UCSD-AML1 (cell line): Measurements from ENCODE around the gene GADD45B.
"Not testable (repeated sequence)": the region's sequence is repeated elsewhere in the genome, so short reads cannot be mapped to it uniquely, and the experiment has no call there.

Experiments used
- DNase-seq: peaks from one replicate; lab custom pipeline; 2025; ENCODE audit not compliant: unreplicated experiment; lab: John Stamatoyannopoulos, UW

The GADD45B gene

DNA sequence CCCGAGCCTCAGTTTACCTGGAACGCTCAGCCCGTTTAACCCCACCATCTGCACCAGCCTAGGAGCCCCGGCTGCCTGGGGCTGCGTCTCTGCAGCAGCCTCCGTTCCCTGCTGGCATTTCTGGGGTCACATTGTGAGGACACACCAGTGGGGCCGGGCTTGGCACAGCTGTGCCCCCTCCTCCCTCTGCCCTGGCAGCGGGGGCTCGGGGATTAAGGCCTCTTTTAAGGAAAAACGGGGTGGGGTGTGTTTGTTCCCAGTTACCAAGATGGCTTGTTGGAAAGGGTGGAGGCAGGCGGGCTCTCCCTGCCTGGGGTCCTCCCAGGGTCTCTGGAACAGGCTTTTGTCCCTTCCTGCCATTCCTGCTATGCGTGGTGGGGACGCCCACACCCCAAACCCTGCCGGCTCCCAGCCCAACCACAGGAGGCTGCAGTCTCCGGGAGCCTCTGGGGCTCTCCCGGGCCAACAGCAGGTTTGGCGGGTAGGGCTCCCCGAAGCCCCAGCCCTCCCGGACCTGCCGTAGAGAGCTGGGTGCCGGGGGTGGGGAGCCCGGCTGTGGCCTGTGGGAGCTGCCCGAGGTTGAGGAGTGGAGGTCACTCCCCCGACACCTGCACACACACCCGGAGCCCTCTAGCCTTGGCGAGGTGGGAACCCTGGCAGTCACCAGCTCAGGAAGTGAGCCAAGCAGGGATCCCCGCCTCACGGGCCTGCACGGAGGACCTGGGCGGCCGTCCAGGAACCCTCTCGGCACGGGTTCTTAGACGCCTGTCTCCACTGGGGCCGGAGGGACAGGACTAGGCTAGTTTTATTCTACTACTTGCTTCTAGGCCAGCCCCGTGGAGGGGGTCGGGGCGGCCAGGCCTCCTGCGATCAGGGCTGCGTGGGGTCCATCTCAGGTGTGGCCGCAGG, 36.9 kb downstream of the GADD45B start:
- no peak for DNase-seq

DNA sequence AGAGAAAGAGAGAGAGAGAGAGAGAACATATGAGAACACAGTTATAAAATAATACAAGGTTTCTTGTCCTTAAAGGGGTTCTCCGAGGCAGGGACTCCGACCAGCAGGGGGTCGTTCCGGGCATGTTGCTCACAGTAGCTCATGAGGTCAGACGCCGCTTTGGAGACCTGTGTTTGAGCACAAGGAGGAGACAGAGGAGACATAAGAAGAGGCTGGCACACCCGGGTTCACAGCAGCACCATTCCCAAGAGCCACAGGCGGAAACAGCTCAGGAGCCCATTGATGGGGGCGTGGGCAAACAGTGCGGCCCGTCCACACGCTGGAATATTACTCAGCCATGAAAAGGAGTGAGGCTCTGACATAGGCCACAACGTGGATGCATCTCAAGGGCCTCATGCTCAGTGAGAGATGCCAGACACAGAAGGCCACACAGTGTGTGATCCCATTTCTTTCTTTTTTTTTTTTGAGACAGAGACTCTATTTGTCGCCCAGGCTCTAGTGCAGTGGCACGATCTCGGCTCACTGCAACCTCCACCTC, 39.1 kb downstream of the GADD45B start:
- DNase-seq: no peak

DNA sequence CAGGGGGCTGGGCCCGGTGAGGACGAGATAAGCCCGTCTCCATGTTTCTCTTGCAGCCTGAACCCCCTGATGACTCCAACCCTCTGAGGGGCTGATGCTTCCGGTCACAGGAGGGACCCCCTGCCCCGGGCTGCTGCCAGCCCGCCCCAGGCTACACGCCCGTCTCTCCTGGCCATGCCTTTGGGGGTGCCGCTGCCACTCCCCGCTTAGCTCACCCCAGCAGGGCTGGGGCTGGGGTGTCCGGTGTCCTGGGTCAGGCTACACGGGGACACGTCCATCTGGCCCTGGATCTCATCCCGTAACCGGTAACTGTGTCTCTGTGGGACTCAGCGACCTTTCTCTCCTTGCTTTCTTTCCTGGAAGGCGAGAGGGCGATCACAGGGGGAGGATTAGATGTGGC, 40.8 kb downstream of the GADD45B start:
- no peak for DNase-seq

DNA sequence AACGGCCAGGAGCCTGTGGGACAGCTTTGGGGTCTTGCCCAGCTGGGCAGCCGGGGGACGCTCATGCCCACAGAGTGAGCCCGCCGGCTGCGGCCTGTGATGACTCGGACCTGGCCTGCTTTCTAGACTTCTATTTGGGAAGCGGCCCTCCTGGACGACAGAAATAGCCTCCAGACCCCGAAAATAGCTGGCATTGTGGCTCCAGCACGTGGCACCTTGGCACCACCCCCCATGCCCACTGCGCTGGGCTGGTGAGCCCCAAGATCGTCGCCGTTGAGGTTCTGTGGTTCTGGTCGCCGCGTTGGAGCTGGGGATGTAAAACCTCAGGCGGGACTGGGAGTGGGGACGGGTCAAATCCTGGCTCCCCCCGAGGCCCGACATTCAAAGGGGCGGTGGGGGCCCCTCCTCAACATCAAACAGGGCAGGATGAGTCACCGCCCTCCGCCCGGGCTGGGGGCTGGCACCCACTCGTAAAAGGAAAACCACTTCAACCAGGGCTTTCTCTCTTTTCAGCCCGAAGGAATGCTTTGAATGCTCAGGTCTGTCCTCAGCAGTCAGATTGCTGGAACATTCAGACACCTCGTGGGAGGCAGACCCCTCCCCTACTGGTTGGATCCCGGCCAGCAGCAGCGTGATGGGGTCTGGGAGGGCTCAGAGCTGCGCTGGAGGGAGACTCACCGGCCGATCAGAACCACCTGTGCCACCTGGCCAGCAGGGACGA, 42.1 kb downstream of the GADD45B start:
- DNase-seq: no peak

DNA sequence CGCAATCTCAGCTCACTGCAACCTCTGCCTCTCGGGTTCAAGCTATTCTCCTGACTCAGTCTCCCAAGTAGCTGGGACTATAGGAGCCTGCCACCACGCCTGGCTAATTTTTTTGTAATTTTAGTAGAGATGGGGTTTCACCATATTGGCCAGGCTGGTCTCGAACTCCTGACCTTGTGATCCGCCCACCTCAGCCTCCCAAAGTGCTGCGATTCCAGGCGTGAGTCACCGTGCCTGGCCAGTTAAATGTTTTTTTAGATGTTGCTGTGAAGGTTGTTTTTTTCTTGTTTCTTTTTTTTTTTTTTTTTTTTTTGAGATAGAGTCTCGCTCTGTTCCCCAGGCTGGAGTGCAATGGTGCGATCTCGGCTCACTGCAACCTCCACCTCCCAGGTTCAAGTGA, 42.9 kb downstream of the GADD45B start:
- not testable (repeated sequence) for DNase-seq

DNA sequence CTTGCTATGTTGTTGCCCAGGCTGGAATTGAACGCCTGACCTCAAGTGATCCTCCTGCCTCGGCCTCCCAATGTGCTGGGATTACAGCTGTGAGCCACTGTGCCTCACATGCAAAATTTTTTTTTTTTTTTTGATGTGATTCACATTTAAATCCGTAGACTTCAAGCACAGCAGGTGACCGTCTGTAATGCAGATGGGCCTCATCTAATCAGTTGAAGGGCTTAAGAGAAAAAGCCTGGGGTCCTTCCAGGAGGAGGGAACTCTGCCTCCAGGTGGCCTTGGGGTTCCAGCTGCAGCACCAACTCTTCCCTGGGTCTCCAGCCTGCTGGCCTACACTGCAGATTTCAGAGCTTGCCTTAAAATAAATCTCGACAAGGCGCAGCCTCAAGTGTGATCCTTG, 43.6 kb downstream of the GADD45B start:
- DNase-seq: no peak

DNA sequence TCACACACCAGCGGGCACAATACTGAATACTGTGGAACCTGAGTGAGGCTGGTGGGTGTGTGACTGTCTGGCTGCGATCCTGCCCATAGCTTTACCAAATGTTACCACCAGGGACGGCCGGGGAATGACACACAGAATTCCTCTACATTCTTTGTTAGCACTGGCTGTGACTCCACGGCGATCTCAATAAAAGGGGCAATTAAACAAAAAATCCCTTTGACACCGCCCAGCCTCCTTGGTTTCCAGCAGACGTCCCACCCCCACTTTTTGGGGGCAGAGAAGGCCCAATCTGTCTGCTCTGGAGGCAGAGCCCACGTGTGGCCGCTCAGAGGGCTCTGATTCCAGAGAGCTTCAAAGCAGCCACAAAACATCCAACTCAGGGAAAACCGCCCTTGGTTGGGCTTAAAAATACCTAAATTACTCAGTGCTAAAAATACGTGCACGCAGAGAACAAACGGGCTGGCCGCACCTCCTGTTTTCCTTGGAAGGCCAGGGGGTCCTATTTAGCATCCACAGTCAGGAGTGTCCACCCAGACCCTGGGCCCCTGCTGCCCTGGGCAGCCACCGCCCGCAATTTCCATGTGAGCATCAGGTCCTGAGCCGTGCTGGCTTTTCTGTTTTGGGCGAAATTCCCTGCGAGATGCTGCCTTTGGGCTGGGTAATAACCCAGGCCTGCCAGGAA, 47.8 kb downstream of the GADD45B start:
- no peak for DNase-seq

DNA sequence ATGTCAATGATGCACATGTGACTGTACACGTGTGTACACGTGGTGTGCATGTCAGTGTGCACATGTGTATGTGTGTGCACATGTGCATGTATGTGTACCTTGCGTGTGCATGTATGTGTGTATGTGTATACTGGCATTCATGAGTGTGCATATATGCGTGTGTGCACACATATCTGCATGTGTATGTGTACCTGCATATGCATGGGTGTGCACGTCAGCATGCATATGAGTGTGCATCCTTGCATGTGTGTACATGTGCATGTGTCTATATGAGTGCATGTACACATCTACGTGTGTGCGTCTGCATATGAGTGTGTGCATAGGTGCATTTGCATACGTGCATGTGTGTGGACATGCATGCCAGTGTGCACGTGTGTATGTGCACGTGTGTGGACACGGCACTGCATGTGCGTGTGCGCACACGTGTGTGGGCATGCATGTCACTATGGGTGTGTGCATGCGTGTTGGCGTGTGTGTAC, 48.5 kb downstream of the GADD45B start:
- DNase-seq: no peak

DNA sequence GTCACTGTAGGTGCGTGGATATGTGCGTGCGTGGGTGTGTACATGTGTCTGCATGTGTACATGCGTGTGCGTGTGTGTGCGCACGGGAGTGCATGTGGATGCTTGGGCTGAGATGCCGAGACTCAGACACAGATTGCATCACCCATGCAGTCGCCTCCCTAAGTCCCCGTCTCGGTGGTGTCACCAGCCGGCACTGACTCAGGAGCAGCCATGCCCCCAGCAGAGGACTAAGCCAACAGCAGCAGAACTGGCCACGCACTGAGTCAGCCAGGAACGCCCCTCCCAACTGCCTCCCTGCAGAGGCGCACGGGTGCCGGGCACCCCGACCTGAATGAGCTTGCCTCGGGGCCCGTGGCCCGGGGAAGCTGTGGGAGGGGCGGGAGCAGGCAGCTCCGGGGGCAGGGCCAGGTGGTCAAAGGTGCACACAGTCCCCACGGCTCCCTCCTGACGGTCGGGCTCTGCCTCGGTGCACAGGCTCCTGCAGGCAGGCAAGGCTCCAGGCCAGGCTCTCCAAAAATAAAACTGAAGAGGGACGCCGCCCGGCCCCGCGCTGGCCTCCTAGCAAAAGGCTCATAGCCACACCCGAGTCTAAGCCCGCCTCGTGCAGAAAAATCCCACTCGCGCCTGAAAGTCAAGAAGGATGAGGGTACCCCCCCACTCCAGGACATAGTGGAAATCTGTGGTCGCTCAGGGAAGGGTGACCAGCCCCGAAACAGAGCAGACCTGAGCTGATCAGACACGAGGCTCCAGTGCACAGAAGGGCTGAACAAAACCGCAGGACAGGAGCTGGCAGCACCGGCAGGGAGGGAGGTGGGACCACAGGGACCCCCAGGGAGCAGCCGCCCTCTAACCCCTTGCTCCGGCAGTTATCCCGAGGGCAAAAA, 49.2 kb downstream of the GADD45B start:
- no peak for DNase-seq

DNA sequence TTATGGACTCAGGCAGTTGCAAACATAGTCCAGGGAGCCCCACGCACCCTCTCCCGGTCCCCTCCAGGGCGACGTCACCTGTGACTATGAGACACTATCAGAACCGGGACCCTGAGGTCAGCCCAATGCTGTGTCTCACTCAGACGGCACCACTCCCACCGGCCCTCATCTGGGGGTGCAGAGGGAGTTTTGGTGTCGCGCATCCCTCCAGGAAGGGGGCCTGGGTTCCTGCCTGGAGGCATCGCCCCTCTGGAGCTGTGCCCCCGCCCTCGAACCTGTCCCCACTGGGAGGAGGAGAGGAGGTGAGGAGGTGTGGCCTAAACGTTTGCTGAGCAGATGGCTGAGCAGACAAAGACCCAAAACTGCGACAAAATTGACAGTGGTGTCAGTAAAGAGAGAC, 51.2 kb downstream of the GADD45B start:
- DNase-seq: no peak

DNA sequence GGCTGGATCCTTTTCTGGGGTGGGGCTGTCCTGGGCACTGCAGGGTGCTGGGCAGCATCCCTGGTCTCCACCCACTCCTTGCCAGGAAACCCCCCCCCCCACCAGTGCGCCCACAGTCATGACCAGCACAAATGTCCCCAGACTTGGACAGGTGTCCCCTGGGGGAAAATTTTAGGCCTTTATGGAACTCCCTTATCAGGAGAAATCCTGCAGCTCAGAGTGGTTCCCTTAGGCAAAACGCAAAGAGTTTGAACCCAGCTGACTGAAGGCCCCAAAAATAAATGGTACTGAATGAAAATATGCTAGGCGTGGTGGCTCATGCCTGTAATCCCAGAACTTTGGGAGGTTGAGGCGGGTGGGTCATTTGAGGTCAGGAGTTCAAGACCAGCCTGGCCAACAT, 51.8 kb downstream of the GADD45B start:
- DNase-seq: no peak
